GM18519 (cell line): Measurements from ENCODE around the gene CHAT.
"Not testable (repeated sequence)": the region's sequence is repeated elsewhere in the genome, so short reads cannot be mapped to it uniquely, and the experiment has no call there.

Experiments used
- ATAC-seq: cut with Tn5 transposase; IDR thresholded peaks from one replicate; pipeline ENCODE4 v1.9.1; 2021; ENCODE audit warnings: mild to moderate bottlenecking, moderate library complexity; ENCODE audit not compliant: unreplicated experiment, low FRiP score

The CHAT gene

GRCh38 chr10:49678827-49679479 lies 65.1 kb downstream of the CHAT start:
- no peak for ATAC-seq

- no peak for ATAC-seq
Measured at GRCh38 chr10:49679480-49679893, 65.7 kb downstream of the CHAT start, which contains the start of gene C10orf53. Gene C10orf53, plus strand, starts transcription at chr10:49679651. Its CDS starts 47 bp downstream, at chr10:49679698.

GRCh38 chr10:49682449-49682848 lies 68.6 kb downstream of the CHAT start:
- not testable (repeated sequence) for ATAC-seq

- ATAC-seq = no peak
Measured at GRCh38 chr10:49682879-49683278, 69.0 kb downstream of the CHAT start.

GRCh38 chr10:49686651-49687050 lies 72.8 kb downstream of the CHAT start:
- ATAC-seq = no peak

- ATAC-seq = no peak
Measured at GRCh38 chr10:49688261-49688846, 74.5 kb downstream of the CHAT start.

GRCh38 chr10:49688920-49689319 lies 75.1 kb downstream of the CHAT start:
- no peak for ATAC-seq

- ATAC-seq = no peak
Measured at GRCh38 chr10:49689882-49690510, 76.2 kb downstream of the CHAT start.

- ATAC-seq = no peak
Measured at GRCh38 chr10:49690698-49691356, 77.0 kb downstream of the CHAT start.

- no peak for ATAC-seq
Measured at GRCh38 chr10:49691588-49691987, 77.8 kb downstream of the CHAT start.

- no peak for ATAC-seq
Measured at GRCh38 chr10:49694466-49694865, 80.6 kb downstream of the CHAT start.

- ATAC-seq = no peak
Measured at GRCh38 chr10:49696311-49696710, 82.5 kb downstream of the CHAT start.

- no peak for ATAC-seq
Measured at GRCh38 chr10:49698679-49699078, 84.8 kb downstream of the CHAT start.

- ATAC-seq = no peak
Measured at GRCh38 chr10:49700211-49700610, 86.4 kb downstream of the CHAT start.

- ATAC-seq = no peak
Measured at GRCh38 chr10:49700997-49701396, 87.2 kb downstream of the CHAT start.

- no peak for ATAC-seq
Measured at GRCh38 chr10:49707585-49707984, 93.7 kb downstream of the CHAT start.

GRCh38 chr10:49709934-49710333 lies 96.1 kb downstream of the CHAT start:
- no peak for ATAC-seq

GRCh38 chr10:49710966-49711365 lies 97.1 kb downstream of the CHAT start:
- ATAC-seq = no peak

- ATAC-seq = no peak
Measured at GRCh38 chr10:49711481-49711880, 97.6 kb downstream of the CHAT start.

GRCh38 chr10:49713266-49713665 lies 99.4 kb downstream of the CHAT start:
- no peak for ATAC-seq
